Measurements from ENCODE around the gene KCNK10.

KCNK10 gene

GRCh38 chr14:88323086-88323522, at the start of gene KCNK10:
TSS of gene KCNK10 (minus strand) at chr14:88323269. CDS start at chr14:88322798, 471 bp downstream.
- no peak for DNase-seq

- DNase-seq = no peak
Measured at GRCh38 chr14:88369496-88369895, 46.4 kb upstream of the KCNK10 start.

GRCh38 chr14:88364710-88365413, 41.8 kb upstream of the KCNK10 start:
- no peak for DNase-seq

- no peak for DNase-seq
Measured at GRCh38 chr14:88363644-88364043, 40.6 kb upstream of the KCNK10 start.

- DNase-seq = no peak
Measured at GRCh38 chr14:88359500-88359899, 36.4 kb upstream of the KCNK10 start.

- no peak for DNase-seq
Measured at GRCh38 chr14:88354358-88354757, 31.3 kb upstream of the KCNK10 start.

- DNase-seq = no peak
Measured at GRCh38 chr14:88352698-88353097, 29.6 kb upstream of the KCNK10 start.

- DNase-seq = no peak
Measured at GRCh38 chr14:88351966-88352691, 29.1 kb upstream of the KCNK10 start.

- no peak for DNase-seq
Measured at GRCh38 chr14:88348546-88348945, 25.5 kb upstream of the KCNK10 start.

- DNase-seq = no peak
Measured at GRCh38 chr14:88346048-88346639, 23.1 kb upstream of the KCNK10 start.

- no peak for DNase-seq
Measured at GRCh38 chr14:88342980-88343379, 19.9 kb upstream of the KCNK10 start.

GRCh38 chr14:88340357-88340756, 17.3 kb upstream of the KCNK10 start:
- no peak for DNase-seq

GRCh38 chr14:88333036-88333435, 10.0 kb upstream of the KCNK10 start:
- DNase-seq = no peak

- no peak for DNase-seq
Measured at GRCh38 chr14:88327497-88327896, 4.4 kb upstream of the KCNK10 start.

GRCh38 chr14:88326352-88327103, 3.5 kb upstream of the KCNK10 start:
- DNase-seq = no peak

GRCh38 chr14:88325883-88326282, 2.8 kb upstream of the KCNK10 start:
- DNase-seq = no peak

GRCh38 chr14:88324930-88325329, 1.9 kb upstream of the KCNK10 start:
- no peak for DNase-seq

GRCh38 chr14:88324491-88324890, 1.4 kb upstream of the KCNK10 start:
- DNase-seq = no peak

GRCh38 chr14:88323523-88324199, 592 bp upstream of the KCNK10 start:
- no peak for DNase-seq

GRCh38 chr14:88322504-88323085, 474 bp downstream of the KCNK10 start:
- no peak for DNase-seq

GRCh38 chr14:88321692-88322503, 1.2 kb downstream of the KCNK10 start:
- no peak for DNase-seq
